ACC112 (cell line): ENCODE measurements around the gene EIF4G3.

Experiments used
- H2AFZ ChIP-seq: fragments of 200-600 bp; sonication (generic); one replicate; pipeline ENCODE4 v1.6.0; 2017; ENCODE audit warnings: antibody characterized with exemption, low read length; ENCODE audit not compliant: unreplicated experiment
- H3K27ac ChIP-seq: fragments of 200-600 bp; sonication (generic); 2 replicates; pipeline ENCODE4 v1.5.1; 2014; ENCODE audit warnings: low read depth, mild to moderate bottlenecking, antibody characterized with exemption, low read length, moderate library complexity
- H3K27me3 ChIP-seq: fragments of 200-600 bp; sonication (generic); 2 replicates; pipeline ENCODE4 v1.6.1; 2014; ENCODE audit warnings: mild to moderate bottlenecking, antibody characterized with exemption, low read length, moderate library complexity, mixed read lengths; ENCODE audit not compliant: insufficient read depth
- H3K36me3 ChIP-seq: fragments of 200-600 bp; sonication (generic); 2 replicates; pipeline ENCODE4 v1.6.1; 2016; ENCODE audit warnings: mild to moderate bottlenecking, antibody characterized with exemption, low read length, moderate library complexity, mixed read lengths; ENCODE audit not compliant: insufficient read depth
- H3K4me1 ChIP-seq: fragments of 200-600 bp; sonication (generic); one replicate; pipeline ENCODE4 v1.6.1; 2016; ENCODE audit warnings: low read length, mixed read lengths; ENCODE audit not compliant: insufficient read depth, unreplicated experiment, control insufficient read depth
- H3K4me3 ChIP-seq: fragments of 200-600 bp; sonication (generic); 2 replicates; pipeline ENCODE4 v1.5.1; 2014; ENCODE audit warnings: mild to moderate bottlenecking, low read depth, low read length
- H3K79me2 ChIP-seq: fragments of 200-600 bp; sonication (generic); one replicate; pipeline ENCODE4 v1.6.0; 2016; ENCODE audit warnings: low read length; ENCODE audit not compliant: control insufficient read depth, unreplicated experiment, insufficient read depth

EIF4G3 gene

GRCh38 chr1:20771780-20772179 lies 404.9 kb downstream of the EIF4G3 start:
- Histone ChIP-seq H3K4me3 (no peak overlapping the region), H2AFZ (no peak overlapping the region), H3K27ac (no peak overlapping the region), H3K36me3 (peaks cover 74% of the 10 kb centered on the region), H3K4me1 (peaks cover 8% of the 10 kb centered on the region), H3K79me2 (peaks cover 44% of the 10 kb centered on the region), H3K27me3 (no peaks in the 10 kb centered on the region)

- no peak overlapping the region for H3K27ac ChIP-seq
- no peaks in the 10 kb centered on the region for H3K27me3 ChIP-seq
- H3K4me3 ChIP-seq: no peak overlapping the region
- no peak overlapping the region for H2AFZ ChIP-seq
- H3K36me3 ChIP-seq: peaks cover 62% of the 10 kb centered on the region
- H3K4me1 ChIP-seq: no peaks in the 10 kb centered on the region
- H3K79me2 ChIP-seq: peaks cover 33% of the 10 kb centered on the region
Measured at GRCh38 chr1:20770314-20771087, 406.2 kb downstream of the EIF4G3 start.

- Histone ChIP-seq H3K4me3 (no peak overlapping the region), H3K79me2 (peaks cover 18% of the 10 kb centered on the region), H3K27me3 (no peaks in the 10 kb centered on the region), H3K27ac (no peak overlapping the region), H2AFZ (no peak overlapping the region), H3K4me1 (no peaks in the 10 kb centered on the region), H3K36me3 (peaks cover 63% of the 10 kb centered on the region)
Measured at GRCh38 chr1:20767271-20767670, 409.4 kb downstream of the EIF4G3 start.

- Histone ChIP-seq H3K27me3 (no peaks in the 10 kb centered on the region), H3K79me2 (peaks cover 5% of the 10 kb centered on the region), H3K4me1 (no peaks in the 10 kb centered on the region), H3K27ac (no peak overlapping the region), H3K36me3 (peaks cover 61% of the 10 kb centered on the region), H3K4me3 (no peak overlapping the region), H2AFZ (no peak overlapping the region)
Measured at GRCh38 chr1:20763417-20763816, 413.3 kb downstream of the EIF4G3 start.

GRCh38 chr1:20760322-20760721 lies 416.4 kb downstream of the EIF4G3 start:
- H3K79me2 ChIP-seq: peaks cover 5% of the 10 kb centered on the region
- no peaks in the 10 kb centered on the region for H3K4me1 ChIP-seq
- H3K4me3 ChIP-seq: no peak overlapping the region
- H2AFZ ChIP-seq: no peak overlapping the region
- H3K27ac ChIP-seq: no peak overlapping the region
- H3K27me3 ChIP-seq: no peaks in the 10 kb centered on the region
- peaks cover 67% of the 10 kb centered on the region for H3K36me3 ChIP-seq
